GM23338 (cell line): Measurements from ENCODE around the gene NLRP5. TPM values are rescaled to one million over a fixed set of nuclear protein-coding genes. Genes with fewer than 3 reads are reported as not detected.

ENCODE experiments used
- ATAC-seq: fragments of 200-7000 bp; cut with Tn5 transposase; 3 replicates; pipeline ENCODE4 v1.9.1; 2020
- DNase-seq: peaks from one replicate; pipeline ENCODE4 v3.0.0-alpha.2; 2015; ENCODE audit warnings: low spot score
- H2AFZ ChIP-seq: fragments of 200-600 bp; sonication (generic); 2 replicates; pipeline ENCODE4 v1.8.0; 2016; ENCODE audit warnings: antibody characterized with exemption, mild to moderate bottlenecking, moderate library complexity
- H3F3A ChIP-seq: fragments of 200-600 bp; sonication (generic); replicated peaks from 2 replicates; pipeline ENCODE4 v1.8.0; 2017; ENCODE audit warnings: antibody characterized with exemption, mixed run types, low read depth
- H3K27ac ChIP-seq: fragments of 200-600 bp; sonication (generic); 2 replicates; pipeline ENCODE4 v1.6.1; 2016; ENCODE audit warnings: low read depth
- H3K27me3 ChIP-seq: fragments of 200-600 bp; sonication (generic); 2 replicates; pipeline ENCODE4 v1.8.0; 2016; ENCODE audit warnings: mild to moderate bottlenecking, mixed run types, moderate library complexity; ENCODE audit not compliant: insufficient read depth
- H3K36me3 ChIP-seq: fragments of 200-600 bp; sonication (generic); 2 replicates; pipeline ENCODE4 v1.8.0; 2016; ENCODE audit warnings: mild to moderate bottlenecking; ENCODE audit not compliant: insufficient read depth
- H3K4me1 ChIP-seq: fragments of 200-600 bp; sonication (generic); 2 replicates; pipeline ENCODE4 v1.8.0; 2016; ENCODE audit warnings: mild to moderate bottlenecking, moderate library complexity; ENCODE audit not compliant: insufficient read depth
- H3K4me2 ChIP-seq: fragments of 200-600 bp; sonication (generic); 2 replicates; pipeline ENCODE4 v1.7.1; 2017; ENCODE audit warnings: mixed run types
- H3K4me3 ChIP-seq: fragments of 200-600 bp; sonication (generic); 2 replicates; pipeline ENCODE4 v1.6.1; 2016; ENCODE audit warnings: mixed run types
- H3K79me2 ChIP-seq: fragments of 200-600 bp; sonication (generic); replicated peaks from 2 replicates; pipeline ENCODE4 v1.8.0; 2017; ENCODE audit warnings: mild to moderate bottlenecking; ENCODE audit not compliant: insufficient read depth
- H3K9me2 ChIP-seq: fragments of 200-600 bp; sonication (generic); 2 replicates; pipeline ENCODE4 v1.8.0; 2017; ENCODE audit not compliant: insufficient read depth
- H4K20me1 ChIP-seq: fragments of 200-600 bp; sonication (generic); replicated peaks from 2 replicates; pipeline ENCODE4 v1.8.0; 2017; ENCODE audit warnings: mild to moderate bottlenecking; ENCODE audit not compliant: insufficient read depth
- H3K27ac Mint-ChIP-seq: 2 replicates; pipeline ENCODE4 v1.8.0; 2020; ENCODE audit warnings: inconsistent platforms, mild to moderate bottlenecking, moderate library complexity, mixed read lengths
- H3K27me3 Mint-ChIP-seq: 3 replicates; pipeline ENCODE4 v1.8.0; 2022; ENCODE audit warnings: low read depth, mild to moderate bottlenecking, moderate library complexity, mixed read lengths, inconsistent platforms; ENCODE audit not compliant: insufficient read depth, poor library complexity
- H3K36me3 Mint-ChIP-seq: 3 replicates; pipeline ENCODE4 v1.8.0; 2021; ENCODE audit warnings: low read depth, mild to moderate bottlenecking, inconsistent platforms, moderate library complexity, mixed read lengths
- H3K4me1 Mint-ChIP-seq: 3 replicates; pipeline ENCODE4 v1.8.0; 2020; ENCODE audit warnings: mild to moderate bottlenecking, inconsistent platforms, mixed read lengths
- H3K4me3 Mint-ChIP-seq: 3 replicates; pipeline ENCODE4 v1.8.0; 2021; ENCODE audit warnings: moderate library complexity, mild to moderate bottlenecking, inconsistent platforms, mixed read lengths
- H3K9me3 Mint-ChIP-seq: 3 replicates; pipeline ENCODE4 v1.8.0; 2020; ENCODE audit warnings: moderate library complexity, mild to moderate bottlenecking, inconsistent platforms, mixed read lengths
- CREB1 ChIP-seq: fragments of 250-450 bp; sonication (Bioruptor Pico); IDR thresholded peaks from 2 replicates; pipeline ENCODE4 v1.5.0; 2020; ENCODE audit warnings: low read depth, mild to moderate bottlenecking, moderate library complexity
- EZH2 ChIP-seq: fragments of 200-600 bp; sonication (generic); IDR thresholded peaks from one replicate; pipeline ENCODE4 v1.8.0; 2017; ENCODE audit warnings: antibody characterized with exemption, mild to moderate bottlenecking, low read depth; ENCODE audit not compliant: unreplicated experiment
- EZH2phosphoT487 ChIP-seq: fragments of 200-600 bp; sonication (generic); IDR thresholded peaks from one replicate; pipeline ENCODE4 v1.8.1; 2018; ENCODE audit warnings: antibody characterized with exemption; ENCODE audit not compliant: unreplicated experiment
- NANOG ChIP-seq: IDR thresholded peaks from 2 replicates; pipeline ENCODE4 v1.6.1; 2016; ENCODE audit warnings: antibody characterized with exemption, borderline replicate concordance
- REST ChIP-seq: IDR thresholded peaks from one replicate; pipeline ENCODE4 v1.6.1; 2018; ENCODE audit warnings: antibody characterized with exemption; ENCODE audit not compliant: unreplicated experiment
- ZNF462 ChIP-seq: fragments of 250-450 bp; sonication (Bioruptor Pico); IDR thresholded peaks from 2 replicates; pipeline ENCODE4 v1.5.0; 2020; ENCODE audit warnings: mild to moderate bottlenecking, moderate library complexity
- polyA plus RNA-seq: library from polyadenylated mRNA; unstranded; fragments of >200 nt; fragmentation: Nextera tagmentation; extraction: Ambion mirVana; gene quantifications from 2 replicates; pipeline ENCODE4 v1.2.1, GENCODE V29; 2016
- total RNA-seq: library from RNA; depleted of rRNA; stranded (reverse); fragments of >200 nt; shearing (Covaris generic); gene quantifications from 2 replicates; pipeline ENCODE4 v1.2.3, GENCODE V29; 2014

The NLRP5 gene
- total and polyA plus RNA-seq, 2 experiments from 2014 or later: not detected

GRCh38 chr19:56083668-56084067 is 97.1 kb downstream of the NLRP5 start:
- no peak overlapping the region for H3K27ac ChIP-seq
- no peaks in the 10 kb centered on the region for H3K36me3 ChIP-seq
- H2AFZ ChIP-seq: no peak overlapping the region
- TF ChIP-seq NANOG (no peak), EZH2phosphoT487 (no peak), EZH2 (no peak), REST (peak; percentile 64), ZNF462 (CRISPR knock-in tag) (no peak), CREB1 (CRISPR knock-in tag) (no peak)
- Mint-ChIP-seq H3K27ac (no peak overlapping the region), H3K4me3 (no peak overlapping the region), H3K4me1 (peaks cover 33% of the 10 kb centered on the region), H3K27me3 (peaks cover 27% of the 10 kb centered on the region), H3K9me3 (no peaks in the 10 kb centered on the region), H3K36me3 (peaks cover 4% of the 10 kb centered on the region; the same call in 2 of the 3 replicates)
- 0 out of 2 replicates have a peak, but pooled peaks cover 9% of the 10 kb centered on the region for H3F3A ChIP-seq
- DNase-seq (no peak), ATAC-seq (no peak)
- H3K9me2 ChIP-seq: no peaks in the 10 kb centered on the region
- H3K79me2 ChIP-seq: 0 out of 2 replicates have a peak, but pooled peaks cover 3% of the 10 kb centered on the region
- H4K20me1 ChIP-seq: peaks cover 12% of the 10 kb centered on the region; the same call in 1 of the 2 replicates
- H3K4me3 ChIP-seq: no peak overlapping the region
- H3K27me3 ChIP-seq: no peaks in the 10 kb centered on the region
- H3K4me1 ChIP-seq: peaks cover 15% of the 10 kb centered on the region
- H3K4me2 ChIP-seq: no peak overlapping the region
